Measurements from ENCODE around the gene XAGE5. TPM values are rescaled to one million over a fixed set of nuclear protein-coding genes. Genes with fewer than 3 reads are reported as not detected.

The XAGE5 gene
- total and polyA plus RNA-seq, 9 of the 15 experiments (the other 6 are each of a cell fraction or from before 2014, with no cell fraction given): 0.40 to 0.52 TPM; not detected in 7

DNA sequence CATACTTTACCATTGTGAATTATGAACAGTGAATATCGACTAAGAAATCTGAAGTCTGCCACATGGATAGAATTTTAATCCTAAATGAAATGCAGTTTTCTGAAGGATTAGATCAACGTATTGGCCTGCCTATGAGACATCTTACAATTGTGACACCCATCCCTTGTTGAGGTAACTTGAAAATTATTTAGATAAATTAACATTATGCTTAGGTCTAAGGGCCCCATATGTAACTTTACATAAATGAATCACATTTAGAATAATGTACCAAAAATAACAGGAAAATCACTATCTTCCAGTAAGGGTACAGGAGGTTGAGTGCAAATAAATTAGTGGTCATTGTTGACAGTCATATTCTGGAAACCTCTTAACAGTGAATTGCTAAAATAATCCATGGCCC, 13.5 kb downstream of the XAGE5 start:
- H2AFZ ChIP-seq (ENCODE audit: low read depth, low read length): no peak overlapping the region
- H3K4me2 ChIP-seq (ENCODE audit: insufficient read depth, low read length): no peak overlapping the region
- no peaks in the 10 kb centered on the region for H4K20me1 ChIP-seq (replicated peaks; ENCODE audit: control insufficient read depth, insufficient read depth, low read length)
- ChIA-PET POLR2A (no interaction called here), CTCF (ENCODE audit: low intra/inter-chr PET ratio) (no interaction called here)
- FAIRE-seq: no peak
- H3K9me3 ChIP-seq (replicated peaks; ENCODE audit: control insufficient read depth, insufficient read depth, low read depth, low read length): no peaks in the 10 kb centered on the region
- no peak for DNase-seq (ENCODE audit: extremely low read depth in 1 of 4, low spot score in 3 of 4)
- 0% methylated on average over 2 of the region's 2 CpGs for WGBS (ENCODE audit: insufficient coverage, low coverage, missing lambda C conversion rate)
- BruUV-seq (replicated peaks): no TSS peak
- in situ Hi-C loops (cut with MboI): no loop called here
- no peaks in the 10 kb centered on the region for H3K79me2 ChIP-seq (ENCODE audit: control insufficient read depth, insufficient read depth, low read length)
- H3K9ac ChIP-seq (ENCODE audit: insufficient read depth in 1 of 2, low read depth in 2 of 2, low read length in 2 of 2): no peak overlapping the region
- no peaks in the 10 kb centered on the region for H3K27me3 ChIP-seq (ENCODE audit: control insufficient read depth in 2 of 2, insufficient read depth in 2 of 2, low read length in 2 of 2)
- H3K4me3 ChIP-seq: no peak overlapping the region
- H3K36me3 ChIP-seq (ENCODE audit: control insufficient read depth, insufficient read depth, low read length): no peaks in the 10 kb centered on the region
- H3K9me1 ChIP-seq (ENCODE audit: control insufficient read depth, insufficient read depth, low read length): no peaks in the 10 kb centered on the region
- H3K4me1 ChIP-seq (replicated peaks in 1 of 2; ENCODE audit: control insufficient read depth in 2 of 2, insufficient read depth in 2 of 2, low read length in 2 of 2): no peaks in the 10 kb centered on the region
- no peak for TF ChIP-seq MYNN (IDR thresholded peaks at IDR 0.05)
- TF ChIP-seq MYNN (CRISPR knock-in tag; IDR thresholded peaks at IDR 0.05): no peak
- no peak for TF ChIP-seq ZBTB9 (CRISPR knock-in tag; IDR thresholded peaks at IDR 0.05)
- no peak for TF ChIP-seq DDX20 (tag; IDR thresholded peaks at IDR 0.05; ENCODE audit: low read depth)
- TF ChIP-seq ZNF609 (CRISPR knock-in tag; IDR thresholded peaks at IDR 0.05; ENCODE audit: borderline replicate concordance): no peak
- TF ChIP-seq ZNF3 (CRISPR knock-in tag; IDR thresholded peaks at IDR 0.05): no peak
- TF ChIP-seq CTBP1 (IDR thresholded peaks at IDR 0.05; ENCODE audit: borderline replicate concordance): no peak
- TF ChIP-seq POLR3G (IDR thresholded peaks at IDR 0.05; ENCODE audit: extremely low read depth, insufficient read length, insufficient replicate concordance): no peak
- no peak for TF ChIP-seq ARNT (IDR thresholded peaks at IDR 0.05)
- no peak for TF ChIP-seq CEBPG (CRISPR knock-in tag; IDR thresholded peaks at IDR 0.05)
- no peak for TF ChIP-seq CEBPG (tag; conservative IDR thresholded peaks at IDR 0.05 in 1 of 2, IDR thresholded peaks at IDR 0.05 in 1 of 2)
- no peak for TF ChIP-seq KAT7 (CRISPR knock-in tag; IDR thresholded peaks at IDR 0.05; ENCODE audit: borderline replicate concordance)
- intact Hi-C loops (cut with micrococcal nuclease): no loop called here
- no peak for ATAC-seq
- no peak overlapping the region for H3K27ac ChIP-seq (ENCODE audit: extremely low read depth, low read depth, low read length)
